A673 (cell line): ENCODE measurements around the gene TAOK2. TPM values are rescaled to one million over a fixed set of nuclear protein-coding genes. Genes with fewer than 3 reads are reported as not detected.

Source experiments
- BruUV-seq: library from RNA; stranded (reverse); fragments of 400-500 nt; replicated peaks from 2 replicates; lab custom pipeline; 2021; lab: Mats Ljungman, UMichigan
- CTCF ChIA-PET: fragments of 300-600 bp; sonication (Branson Sonifier 250); formaldehyde crosslinking; loops from one replicate; lab custom pipeline; 2022; ENCODE audit warnings: antibody characterized with exemption; lab: Charles Lee
- POLR2A ChIA-PET: fragments of 300-600 bp; sonication (Branson Sonifier 250); formaldehyde crosslinking; loops from one replicate; lab custom pipeline; 2022; ENCODE audit warnings: antibody characterized with exemption; ENCODE audit not compliant: low non-redundant PET; lab: Charles Lee
- DNase-seq: peaks from one replicate; pipeline ENCODE4 v3.0.0-alpha.2; 2015; ENCODE audit warnings: low spot score
- H3K27ac ChIP-seq: fragments of 200-600 bp; sonication (generic); 2 replicates; pipeline ENCODE4 v1.5.1; 2016; ENCODE audit warnings: mixed run types, low read depth, mild to moderate bottlenecking, mixed read lengths, antibody characterized with exemption, low read length; ENCODE audit not compliant: poor library complexity, severe bottlenecking
- H3K27me3 ChIP-seq: fragments of 200-600 bp; sonication (generic); replicated peaks from 2 replicates; pipeline ENCODE4 v1.6.1; 2017; ENCODE audit warnings: mixed run types, low read depth, mild to moderate bottlenecking, mixed read lengths, antibody characterized with exemption, low read length; ENCODE audit not compliant: insufficient read depth, poor library complexity
- H3K36me3 ChIP-seq: fragments of 200-600 bp; sonication (generic); 2 replicates; pipeline ENCODE4 v1.6.1; 2016; ENCODE audit warnings: mixed run types, mild to moderate bottlenecking, mixed read lengths, antibody characterized with exemption, low read length; ENCODE audit not compliant: insufficient read depth, poor library complexity, severe bottlenecking
- H3K4me1 ChIP-seq: fragments of 200-600 bp; sonication (generic); 2 replicates; pipeline ENCODE4 v1.6.1; 2017; ENCODE audit warnings: mixed run types, mild to moderate bottlenecking, mixed read lengths, antibody characterized with exemption, low read length; ENCODE audit not compliant: insufficient read depth, poor library complexity, severe bottlenecking
- H3K4me3 ChIP-seq: fragments of 200-600 bp; sonication (generic); 2 replicates; pipeline ENCODE4 v1.5.1; 2016; ENCODE audit warnings: low read depth, mixed run types, mild to moderate bottlenecking, mixed read lengths, low read length; ENCODE audit not compliant: poor library complexity, severe bottlenecking
- H3K9me3 ChIP-seq: fragments of 200-600 bp; sonication (generic); 2 replicates; pipeline ENCODE4 v1.6.1; 2016; ENCODE audit warnings: mixed run types, low read depth, mild to moderate bottlenecking, mixed read lengths, antibody characterized with exemption, low read length; ENCODE audit not compliant: poor library complexity, severe bottlenecking
- EZH2 ChIP-seq: fragments of 200-600 bp; sonication (generic); IDR thresholded peaks from 2 replicates; pipeline ENCODE4 v1.6.1; 2017; ENCODE audit warnings: borderline replicate concordance, low read depth, mild to moderate bottlenecking, mixed read lengths, antibody characterized with exemption, low read length; ENCODE audit not compliant: poor library complexity, severe bottlenecking
- intact Hi-C: fragments of 100-400 bp; cut with micrococcal nuclease; formaldehyde crosslinking; loops from one replicate; pipeline ENCODE4 v1.10.0; 2022; ENCODE audit not compliant: unreplicated experiment
- total RNA-seq: library from RNA; stranded (reverse); gene quantifications from 2 replicates; pipeline ENCODE4 v1.2.3, GENCODE V29; 2021
- TF ChIP-seq, protein P1 (sequence below): fragments of 300-800, 200-600 bp; sonication (generic); conservative IDR thresholded peaks from 2 replicates; pipeline ENCODE4 v1.5.1; 2017; ENCODE audit warnings: low read depth, mild to moderate bottlenecking, antibody characterized with exemption, low read length, moderate library complexity, mixed read lengths

The TAOK2 gene
- total RNA-seq, 1 experiment from 2014 or later: 50.2 TPM

DNA sequence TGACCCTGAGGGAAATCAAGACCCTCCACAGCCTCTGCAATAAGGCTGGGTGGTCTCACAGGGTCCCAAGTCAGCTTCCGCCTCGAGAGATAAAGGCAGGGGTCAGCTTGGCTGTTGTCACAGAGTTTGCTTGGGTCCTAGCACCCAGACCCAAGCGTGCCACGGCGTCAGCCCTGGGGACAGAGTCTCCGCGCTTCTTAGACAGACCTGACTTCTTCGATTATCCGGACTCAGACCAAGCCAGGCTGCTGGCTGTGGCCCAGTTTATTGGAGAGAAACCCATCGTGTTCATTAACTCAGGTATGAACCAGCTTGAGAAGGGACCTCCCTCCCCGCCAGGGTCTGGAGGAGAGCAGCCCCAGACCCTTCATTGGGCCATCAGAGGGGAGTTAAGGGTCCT, 49.9 kb downstream of the TAOK2 start:
- CTCF ChIA-PET: interaction anchor here (0.8 kb wide), 1 partner anchor 9 kb away, joined by 4 read pairs; no protein-coding TSS in a partner anchor
- intact Hi-C loops: no loop called here

DNA sequence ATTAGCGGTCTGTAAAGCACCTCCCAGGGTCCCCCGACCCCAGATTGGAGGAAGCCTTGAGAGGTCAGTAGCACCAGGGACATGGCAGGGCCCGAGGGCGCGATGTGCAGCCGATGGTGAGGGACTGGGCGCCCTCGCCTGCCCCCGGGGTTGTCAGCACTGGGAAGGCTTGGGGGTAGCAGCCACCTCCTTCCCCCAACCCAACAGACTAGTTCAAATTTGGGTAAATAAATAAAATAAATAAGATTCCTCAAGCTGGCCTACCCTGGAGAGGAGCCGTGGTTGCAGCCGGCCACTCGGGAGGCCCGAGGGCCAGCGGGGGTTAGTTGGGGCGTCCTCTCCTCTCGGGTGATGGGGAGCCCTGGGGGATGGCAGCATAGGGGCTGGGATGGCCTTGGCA, 50.8 kb downstream of the TAOK2 start:
- ChIA-PET CTCF (no interaction called here), POLR2A (no interaction called here)
- H3K36me3 ChIP-seq: no peaks in the 10 kb centered on the region
- TF ChIP-seq, protein P1, sequence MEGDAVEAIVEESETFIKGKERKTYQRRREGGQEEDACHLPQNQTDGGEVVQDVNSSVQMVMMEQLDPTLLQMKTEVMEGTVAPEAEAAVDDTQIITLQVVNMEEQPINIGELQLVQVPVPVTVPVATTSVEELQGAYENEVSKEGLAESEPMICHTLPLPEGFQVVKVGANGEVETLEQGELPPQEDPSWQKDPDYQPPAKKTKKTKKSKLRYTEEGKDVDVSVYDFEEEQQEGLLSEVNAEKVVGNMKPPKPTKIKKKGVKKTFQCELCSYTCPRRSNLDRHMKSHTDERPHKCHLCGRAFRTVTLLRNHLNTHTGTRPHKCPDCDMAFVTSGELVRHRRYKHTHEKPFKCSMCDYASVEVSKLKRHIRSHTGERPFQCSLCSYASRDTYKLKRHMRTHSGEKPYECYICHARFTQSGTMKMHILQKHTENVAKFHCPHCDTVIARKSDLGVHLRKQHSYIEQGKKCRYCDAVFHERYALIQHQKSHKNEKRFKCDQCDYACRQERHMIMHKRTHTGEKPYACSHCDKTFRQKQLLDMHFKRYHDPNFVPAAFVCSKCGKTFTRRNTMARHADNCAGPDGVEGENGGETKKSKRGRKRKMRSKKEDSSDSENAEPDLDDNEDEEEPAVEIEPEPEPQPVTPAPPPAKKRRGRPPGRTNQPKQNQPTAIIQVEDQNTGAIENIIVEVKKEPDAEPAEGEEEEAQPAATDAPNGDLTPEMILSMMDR: no peak
- intact Hi-C loops: no loop called here
- no peaks in the 10 kb centered on the region for H3K4me1 ChIP-seq
- BruUV-seq: no TSS peak
- no peaks in the 10 kb centered on the region for H3K9me3 ChIP-seq
- no peaks in the 10 kb centered on the region for H3K27me3 ChIP-seq
- no peak overlapping the region for H3K27ac ChIP-seq
- DNase-seq: no peak
- H3K4me3 ChIP-seq: no peak overlapping the region

More for the DNA sequence above, 49.9 kb downstream of the TAOK2 start:
- TF ChIP-seq, protein P1: no peak
- TF ChIP-seq EZH2: no peak
- no TSS peak for BruUV-seq
- DNase-seq: no peak
- no peak overlapping the region for H3K27ac ChIP-seq
- H3K27me3 ChIP-seq: no peaks in the 10 kb centered on the region
- H3K4me3 ChIP-seq: no peak overlapping the region
- POLR2A ChIA-PET: interaction anchor here (0.6 kb wide), 1 partner anchor 621 kb away, joined by 7 read pairs; no protein-coding TSS in a partner anchor
- H3K9me3 ChIP-seq: no peaks in the 10 kb centered on the region
- H3K36me3 ChIP-seq: no peaks in the 10 kb centered on the region
- H3K4me1 ChIP-seq: no peaks in the 10 kb centered on the region

DNA sequence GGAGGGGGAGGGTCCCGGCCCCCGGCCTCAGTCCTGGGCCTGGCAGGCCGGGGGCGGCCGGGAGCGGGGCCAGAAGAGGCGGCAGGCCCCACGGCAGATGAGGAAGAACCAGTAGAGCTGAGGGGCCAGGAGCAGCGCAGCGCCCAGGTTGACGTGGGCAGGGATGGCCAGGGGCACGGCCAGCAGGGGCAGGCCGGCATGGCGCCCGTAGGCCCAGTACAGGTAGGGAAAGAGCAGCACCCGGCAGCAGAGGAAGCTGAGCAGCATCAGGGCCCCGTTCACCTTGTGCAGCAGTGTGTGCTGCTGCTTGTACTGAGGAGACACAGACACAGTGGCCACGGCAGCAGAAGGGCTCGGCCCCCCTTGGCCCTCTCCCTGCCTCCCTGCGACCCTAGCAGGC, 51.5 kb downstream of the TAOK2 start:
- Histone ChIP-seq H3K27me3 (no peaks in the 10 kb centered on the region), H3K4me1 (no peaks in the 10 kb centered on the region), H3K4me3 (no peak overlapping the region), H3K27ac (no peak overlapping the region), H3K36me3 (no peaks in the 10 kb centered on the region), H3K9me3 (no peaks in the 10 kb centered on the region)
- intact Hi-C loops: no loop called here
- TF ChIP-seq EZH2: no peak
- TF ChIP-seq, protein P1: no peak
- BruUV-seq: no TSS peak
- ChIA-PET POLR2A (no interaction called here), CTCF (no interaction called here)
- no peak for DNase-seq
